Nephron progenitor cell (in vitro differentiated cells): ENCODE results near the gene PLEKHG2.
A peak's percentile ranks its signal among the peaks of the same experiment; 100 is the strongest.
"Not testable (repeated sequence)": the region's sequence is repeated elsewhere in the genome, so short reads cannot be mapped to it uniquely, and the experiment has no call there.

Experiments
- DNase-seq: peaks from one replicate; pipeline ENCODE4 v3.0.0; 2021
- H3K27ac Mint-ChIP-seq: 2 replicates; pipeline ENCODE4 v1.8.0; 2021; ENCODE audit warnings: mild to moderate bottlenecking, moderate library complexity, mixed read lengths
- H3K27me3 Mint-ChIP-seq: 2 replicates; pipeline ENCODE4 v1.8.0; 2021; ENCODE audit warnings: mild to moderate bottlenecking, low read depth, mixed read lengths; ENCODE audit not compliant: poor library complexity
- H3K36me3 Mint-ChIP-seq: 2 replicates; pipeline ENCODE4 v1.8.0; 2021; ENCODE audit warnings: low read depth, mixed read lengths
- H3K4me1 Mint-ChIP-seq: 2 replicates; pipeline ENCODE4 v1.8.0; 2021; ENCODE audit warnings: mixed read lengths
- H3K4me3 Mint-ChIP-seq: 2 replicates; pipeline ENCODE4 v1.8.0; 2021; ENCODE audit warnings: mild to moderate bottlenecking, moderate library complexity, mixed read lengths
- H3K9me3 Mint-ChIP-seq: 2 replicates; pipeline ENCODE4 v1.8.0; 2021; ENCODE audit warnings: mild to moderate bottlenecking, moderate library complexity, mixed read lengths
- TF ChIP-seq, protein P1 (sequence below): fragments of 200-600 bp; sonication (generic); IDR thresholded peaks from 2 replicates; pipeline ENCODE4 v1.5.0; 2021; ENCODE audit warnings: antibody characterized with exemption

Gene PLEKHG2

DNA sequence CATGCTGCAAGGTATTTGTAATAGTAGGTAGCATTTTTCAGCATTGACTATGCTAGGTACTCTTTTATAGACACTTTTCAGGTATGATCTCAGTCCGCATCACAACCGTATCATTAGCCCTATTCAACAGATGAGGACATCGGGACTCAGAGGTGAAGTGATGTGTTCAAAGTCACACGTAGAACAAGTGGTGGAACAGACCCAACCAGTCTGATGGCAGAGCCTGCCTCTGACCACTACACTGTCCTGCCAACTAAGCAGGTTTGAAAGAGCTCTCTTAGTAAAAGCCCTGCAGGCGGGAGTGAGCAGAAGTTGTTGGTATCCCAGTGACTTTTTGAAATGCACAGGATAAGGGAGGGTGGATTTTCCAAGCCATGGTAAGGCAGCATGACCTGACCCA, 41.7 kb upstream of the PLEKHG2 start:
- no peaks in the 10 kb centered on the region for H3K27me3 Mint-ChIP-seq
- no peak overlapping the region for H3K27ac Mint-ChIP-seq
- no peak overlapping the region for H3K4me3 Mint-ChIP-seq
- no peaks in the 10 kb centered on the region for H3K4me1 Mint-ChIP-seq
- peaks cover 53% of the 10 kb centered on the region for H3K36me3 Mint-ChIP-seq
- no peak for DNase-seq
- TF ChIP-seq, protein P1, sequence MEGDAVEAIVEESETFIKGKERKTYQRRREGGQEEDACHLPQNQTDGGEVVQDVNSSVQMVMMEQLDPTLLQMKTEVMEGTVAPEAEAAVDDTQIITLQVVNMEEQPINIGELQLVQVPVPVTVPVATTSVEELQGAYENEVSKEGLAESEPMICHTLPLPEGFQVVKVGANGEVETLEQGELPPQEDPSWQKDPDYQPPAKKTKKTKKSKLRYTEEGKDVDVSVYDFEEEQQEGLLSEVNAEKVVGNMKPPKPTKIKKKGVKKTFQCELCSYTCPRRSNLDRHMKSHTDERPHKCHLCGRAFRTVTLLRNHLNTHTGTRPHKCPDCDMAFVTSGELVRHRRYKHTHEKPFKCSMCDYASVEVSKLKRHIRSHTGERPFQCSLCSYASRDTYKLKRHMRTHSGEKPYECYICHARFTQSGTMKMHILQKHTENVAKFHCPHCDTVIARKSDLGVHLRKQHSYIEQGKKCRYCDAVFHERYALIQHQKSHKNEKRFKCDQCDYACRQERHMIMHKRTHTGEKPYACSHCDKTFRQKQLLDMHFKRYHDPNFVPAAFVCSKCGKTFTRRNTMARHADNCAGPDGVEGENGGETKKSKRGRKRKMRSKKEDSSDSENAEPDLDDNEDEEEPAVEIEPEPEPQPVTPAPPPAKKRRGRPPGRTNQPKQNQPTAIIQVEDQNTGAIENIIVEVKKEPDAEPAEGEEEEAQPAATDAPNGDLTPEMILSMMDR: no peak
- H3K9me3 Mint-ChIP-seq: no peaks in the 10 kb centered on the region

DNA sequence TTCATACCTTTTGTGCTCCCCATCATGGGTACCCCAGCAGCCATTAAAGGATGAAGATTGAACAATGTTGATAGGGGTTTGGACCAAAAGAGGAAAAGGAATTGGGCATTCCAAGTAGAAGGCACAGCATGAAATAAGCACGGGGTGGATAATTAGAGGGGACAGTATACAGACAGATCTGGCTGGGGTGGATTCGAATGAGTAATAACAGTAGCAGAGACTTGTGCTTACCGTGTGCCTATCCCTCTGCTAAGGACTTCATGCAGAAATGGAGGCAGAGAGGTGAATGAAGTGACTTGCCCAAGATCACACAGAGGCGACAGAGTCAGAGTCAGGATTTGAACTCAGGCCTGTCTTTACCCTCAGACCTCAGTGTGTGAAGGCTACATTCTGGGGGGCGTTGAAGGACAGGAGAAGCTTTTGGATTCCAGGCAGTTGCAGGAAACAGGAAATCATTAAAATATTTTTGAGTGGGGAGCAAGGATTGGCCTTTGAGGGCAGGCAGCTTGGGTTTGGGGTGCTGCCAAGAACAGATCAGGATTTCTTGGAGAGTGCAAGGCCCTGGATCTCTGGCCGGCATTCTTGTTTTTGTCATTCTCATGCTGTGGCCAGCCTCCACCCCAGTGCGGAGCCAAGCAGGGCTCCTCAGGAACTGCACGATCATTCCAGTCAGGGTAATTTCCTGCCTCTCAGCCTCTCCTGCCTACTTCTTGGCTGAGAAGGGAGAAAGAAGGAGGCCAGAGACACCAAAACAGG, 40.2 kb upstream of the PLEKHG2 start:
- Mint-ChIP-seq H3K27ac (peak overlapping the region; percentile 10), H3K9me3 (no peaks in the 10 kb centered on the region), H3K27me3 (no peaks in the 10 kb centered on the region), H3K4me1 (no peaks in the 10 kb centered on the region), H3K4me3 (no peak overlapping the region), H3K36me3 (peaks cover 62% of the 10 kb centered on the region)
- TF ChIP-seq, protein P1: no peak
- no peak for DNase-seq

DNA sequence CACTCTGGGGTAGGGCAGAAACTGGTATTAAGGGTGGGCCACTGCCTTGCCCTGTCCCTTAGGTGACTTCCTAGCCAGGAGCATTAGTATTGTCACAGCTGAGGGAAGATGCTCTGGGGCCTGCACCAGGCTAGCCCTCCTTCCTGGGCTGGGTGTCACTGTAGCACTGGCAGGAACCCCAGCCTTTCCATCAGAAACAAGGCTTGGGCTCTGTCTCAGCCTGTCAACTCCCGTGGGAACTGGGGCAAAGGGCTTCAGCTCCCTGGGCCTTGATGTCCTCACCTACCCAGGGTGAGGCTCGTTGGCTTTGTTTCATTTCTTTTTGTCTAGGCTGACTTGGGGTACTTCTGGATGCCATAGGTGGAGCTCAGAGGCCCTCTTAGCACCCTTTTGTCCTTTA, 39.5 kb upstream of the PLEKHG2 start:
- TF ChIP-seq, protein P1: no peak
- DNase-seq: no peak
- no peaks in the 10 kb centered on the region for H3K4me1 Mint-ChIP-seq
- no peak overlapping the region for H3K27ac Mint-ChIP-seq
- no peaks in the 10 kb centered on the region for H3K27me3 Mint-ChIP-seq
- no peak overlapping the region for H3K4me3 Mint-ChIP-seq
- peaks cover 66% of the 10 kb centered on the region for H3K36me3 Mint-ChIP-seq
- H3K9me3 Mint-ChIP-seq: no peaks in the 10 kb centered on the region

DNA sequence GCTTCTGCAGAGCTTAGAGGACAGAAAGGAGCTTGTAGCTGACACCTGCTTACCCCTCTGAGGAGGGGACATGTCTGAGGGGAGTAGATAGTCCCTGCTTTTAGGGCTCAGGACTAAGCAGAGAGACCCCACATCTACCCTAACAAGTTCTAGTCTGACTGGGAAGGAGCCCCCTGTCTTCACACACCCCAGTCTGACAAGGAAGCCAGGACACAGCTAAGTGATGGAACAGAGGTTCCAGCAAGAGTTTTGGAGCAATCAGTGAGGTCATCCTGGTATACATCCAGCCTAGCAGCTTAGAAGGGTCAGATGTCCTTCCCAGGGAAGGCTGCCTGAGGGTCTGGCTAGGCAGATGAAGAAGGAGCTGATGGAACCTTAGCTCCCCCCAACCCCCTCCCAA, 36.5 kb upstream of the PLEKHG2 start:
- TF ChIP-seq, protein P1: no peak
- no peaks in the 10 kb centered on the region for H3K9me3 Mint-ChIP-seq

DNA sequence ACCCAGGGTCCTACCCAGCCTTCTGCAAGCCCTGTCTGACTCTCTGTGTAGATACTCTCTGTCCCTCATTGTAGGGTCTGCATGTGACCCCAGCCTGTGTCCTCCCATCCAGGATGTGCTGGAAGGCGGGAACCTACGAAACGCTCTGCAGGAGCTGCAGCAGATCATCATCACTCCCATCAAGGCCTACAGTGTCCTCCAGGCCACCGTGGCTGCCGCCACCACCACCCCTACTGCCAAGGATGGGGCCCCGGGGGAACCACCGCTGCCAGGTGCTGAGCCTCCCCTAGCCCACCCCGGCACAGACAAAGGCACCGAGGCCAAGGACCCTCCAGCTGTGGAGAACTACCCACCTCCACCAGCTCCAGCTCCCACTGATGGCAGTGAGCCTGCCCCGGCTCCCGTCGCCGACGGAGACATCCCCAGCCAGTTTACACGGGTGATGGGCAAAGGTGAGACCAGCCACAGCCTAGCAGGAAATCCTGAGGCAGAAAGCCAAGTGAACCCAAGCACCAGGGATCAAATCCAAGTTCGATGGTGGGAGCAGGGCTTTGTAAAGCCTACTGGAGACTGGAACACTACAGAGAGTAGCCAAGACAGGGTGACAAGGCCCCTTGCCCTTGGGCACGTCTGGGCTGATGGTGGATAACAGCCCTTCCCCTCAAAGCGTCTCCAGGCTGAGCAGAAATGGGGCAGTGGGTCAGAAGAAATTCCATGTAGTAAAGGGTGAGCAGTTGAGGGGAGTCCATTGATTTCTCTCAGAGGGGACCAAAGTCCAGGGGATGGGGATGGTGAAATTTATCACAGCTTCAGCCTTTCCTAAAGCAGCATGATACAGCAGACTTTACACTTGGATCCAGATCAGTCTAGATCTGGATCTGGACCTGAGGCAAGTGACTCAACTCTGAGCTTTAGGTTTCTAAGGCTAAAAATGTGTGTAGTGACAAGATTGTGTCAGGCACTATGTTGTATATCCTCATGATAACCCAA, 34.8 kb upstream of the PLEKHG2 start:
- peaks cover 65% of the 10 kb centered on the region for H3K36me3 Mint-ChIP-seq
- H3K4me1 Mint-ChIP-seq: no peaks in the 10 kb centered on the region
- DNase-seq: no peak
- H3K4me3 Mint-ChIP-seq: no peak overlapping the region
- H3K27me3 Mint-ChIP-seq: no peaks in the 10 kb centered on the region
- H3K9me3 Mint-ChIP-seq: no peaks in the 10 kb centered on the region
- H3K27ac Mint-ChIP-seq: peak overlapping the region; percentile 25
- TF ChIP-seq, protein P1: no peak

More for the DNA sequence above, 36.5 kb upstream of the PLEKHG2 start:
- H3K27me3 Mint-ChIP-seq: no peaks in the 10 kb centered on the region
- H3K27ac Mint-ChIP-seq: no peak overlapping the region
- H3K4me3 Mint-ChIP-seq: no peak overlapping the region
- peaks cover 61% of the 10 kb centered on the region for H3K36me3 Mint-ChIP-seq
- no peaks in the 10 kb centered on the region for H3K4me1 Mint-ChIP-seq
- DNase-seq: no peak

DNA sequence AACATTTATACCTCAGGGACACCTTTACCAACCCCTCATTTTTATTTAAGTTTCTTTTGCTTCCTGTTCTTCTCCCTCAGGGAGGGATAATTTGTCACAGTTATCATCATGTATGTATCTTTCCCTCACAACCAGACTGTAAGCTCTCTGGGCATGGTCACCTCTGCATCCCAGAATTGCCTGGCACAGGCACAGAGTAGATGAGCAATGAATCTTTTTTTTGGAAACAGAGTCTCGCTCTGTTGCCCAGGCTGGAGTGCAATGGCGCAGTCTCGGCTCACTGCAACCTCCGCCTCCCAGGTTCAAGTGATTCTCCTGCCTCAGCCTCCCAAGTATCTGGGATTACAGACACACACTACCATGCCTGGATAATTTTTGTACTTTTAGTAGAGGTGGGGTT, 33.1 kb upstream of the PLEKHG2 start:
- H3K36me3 Mint-ChIP-seq: peaks cover 75% of the 10 kb centered on the region
- not testable (repeated sequence) for H3K4me3 Mint-ChIP-seq, H3K9me3 Mint-ChIP-seq, H3K27me3 Mint-ChIP-seq, DNase-seq, H3K27ac Mint-ChIP-seq, H3K4me1 Mint-ChIP-seq
